Measurements from ENCODE around the gene CPSF3. TPM values are rescaled to one million over a fixed set of nuclear protein-coding genes. Genes with fewer than 3 reads are reported as not detected.

Gene CPSF3
- total and polyA plus RNA-seq, 9 of the 15 experiments (the other 6 are each of a cell fraction or from before 2014, with no cell fraction given) = 54.2 to 151 (median 94.5) TPM

- TF ChIP-seq RREB1 (CRISPR knock-in tag; IDR thresholded peaks at IDR 0.05) (peak; percentile 89; the same call in 1 of the 2 replicates), RBM39 (optimal IDR thresholded peaks at IDR 0.05; ENCODE audit: low read depth, low read length) (no peak), RERE (CRISPR knock-in tag; IDR thresholded peaks at IDR 0.05; ENCODE audit: borderline replicate concordance) (0 out of 2 replicates have a peak, but pooled peaks have one; percentile 73), FIP1L1 (IDR thresholded peaks at IDR 0.05; ENCODE audit: low read depth, low read length, poor library complexity, severe bottlenecking) (peak; percentile 88), MYC (IDR thresholded peaks at IDR 0.05; ENCODE audit: low read depth, low read length) (peak; percentile 59; the same call in 1 of the 2 replicates), MYC (CRISPR knock-in tag; IDR thresholded peaks at IDR 0.05; ENCODE audit: borderline replicate concordance, low read depth) (peak; percentile 42; the same call in 1 of the 2 replicates), ZNF165 (CRISPR knock-in tag; IDR thresholded peaks at IDR 0.05; ENCODE audit: borderline replicate concordance) (no peak), CGGBP1 (CRISPR knock-in tag; IDR thresholded peaks at IDR 0.05) (0 out of 2 replicates have a peak, but pooled peaks have one; percentile 14), JUN (IDR thresholded peaks at IDR 0.05; ENCODE audit: borderline replicate concordance, low read depth, low read length) (no peak), JUN (CRISPR knock-in tag; IDR thresholded peaks at IDR 0.05; ENCODE audit: borderline replicate concordance) (0 out of 2 replicates have a peak, but pooled peaks have one; percentile 24), ZNF24 (IDR thresholded peaks at IDR 0.05) (no peak), ZFP91 (CRISPR knock-in tag; IDR thresholded peaks at IDR 0.05) (no peak), ZNF143 (CRISPR knock-in tag; IDR thresholded peaks at IDR 0.05) (peak; percentile 56; the same call in 1 of the 2 replicates)
Observed at GRCh38 chr2:9423100-9423921, at the start of gene CPSF3, which contains the start of gene ITGB1BP1 (continued).
